NCI-H2029 (cell line): Measurements from ENCODE around the gene ALOXE3.
"Not testable (repeated sequence)": the region's sequence is repeated elsewhere in the genome, so short reads cannot be mapped to it uniquely, and the experiment has no call there.

Experiments used
- DNase-seq: peaks from one replicate; lab custom pipeline; 2025; lab: John Stamatoyannopoulos, UW

Gene ALOXE3

DNA sequence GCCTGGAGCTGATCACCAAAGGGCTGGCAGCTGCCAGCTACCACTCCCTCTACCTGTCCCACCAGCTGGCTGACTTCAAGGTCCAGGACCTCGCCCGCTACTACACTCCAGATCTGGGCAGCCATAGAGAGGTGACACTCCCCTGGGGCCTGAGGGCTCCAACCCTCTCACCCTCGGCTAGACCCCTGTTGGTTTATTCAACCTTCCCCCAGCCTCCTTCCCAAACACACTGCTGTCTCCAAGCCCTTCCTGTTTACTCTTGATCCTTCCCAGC is 48.8 kb downstream of the ALOXE3 start:
- no peak for DNase-seq

DNA sequence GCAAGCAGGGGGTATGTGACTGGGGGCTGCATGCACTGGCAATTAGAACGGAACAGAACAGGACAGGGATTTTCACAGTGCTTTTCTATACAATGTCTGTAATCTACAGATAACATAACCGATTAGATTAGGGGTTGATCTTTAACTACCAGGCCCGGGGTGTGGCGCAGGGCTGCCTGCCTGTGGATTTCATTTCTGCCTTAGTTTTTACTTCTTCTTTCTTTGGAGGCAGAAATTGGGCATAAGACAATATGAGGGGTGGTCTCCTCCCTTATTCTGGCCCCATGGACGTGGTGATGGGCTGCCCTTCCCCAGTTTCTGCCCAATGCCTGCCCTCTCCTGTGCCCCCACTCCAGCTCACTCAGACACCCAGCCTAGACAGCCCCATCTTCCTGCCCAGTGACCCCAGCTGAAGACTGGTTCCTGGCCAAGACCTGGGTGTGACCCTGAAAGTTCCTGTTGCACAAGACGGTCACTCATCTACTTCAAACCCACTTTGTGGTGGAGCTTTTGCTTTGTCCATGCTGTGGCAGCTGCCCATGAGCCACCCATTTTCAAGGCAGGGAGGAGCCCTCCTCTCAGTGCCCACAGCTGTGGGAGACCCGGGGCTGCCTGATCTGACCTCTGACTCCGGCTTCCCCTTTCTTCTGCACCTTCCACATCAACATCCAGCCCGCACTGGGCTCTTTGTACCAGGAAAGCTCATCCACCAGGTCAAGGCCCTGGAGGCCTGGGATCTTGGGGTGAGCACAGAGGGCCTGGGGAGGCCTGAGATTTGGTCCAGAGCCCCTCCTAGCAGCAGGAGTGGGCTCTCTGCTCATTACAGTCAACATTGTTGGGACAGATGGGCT is 49.4 kb downstream of the ALOXE3 start:
- DNase-seq = no peak

DNA sequence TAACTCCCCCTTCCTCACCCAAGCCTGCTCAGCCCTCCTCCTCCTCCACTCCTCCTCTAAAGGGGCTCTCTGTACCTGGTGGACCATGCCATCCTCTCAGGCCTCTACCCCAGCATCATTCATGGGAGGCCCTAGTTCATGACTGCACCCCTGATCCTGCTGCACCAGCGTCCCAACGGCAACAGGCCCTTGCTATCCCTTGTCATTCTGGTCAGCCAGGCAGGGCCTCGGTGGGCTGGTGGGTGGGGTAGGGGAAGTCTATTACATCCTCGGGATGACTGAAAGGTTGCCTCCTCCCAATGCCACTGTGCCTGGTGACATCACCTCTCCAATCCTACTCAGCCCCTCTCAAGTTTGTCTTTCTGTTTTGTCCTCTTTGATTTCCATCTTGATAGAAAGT is 50.5 kb downstream of the ALOXE3 start:
- no peak for DNase-seq

DNA sequence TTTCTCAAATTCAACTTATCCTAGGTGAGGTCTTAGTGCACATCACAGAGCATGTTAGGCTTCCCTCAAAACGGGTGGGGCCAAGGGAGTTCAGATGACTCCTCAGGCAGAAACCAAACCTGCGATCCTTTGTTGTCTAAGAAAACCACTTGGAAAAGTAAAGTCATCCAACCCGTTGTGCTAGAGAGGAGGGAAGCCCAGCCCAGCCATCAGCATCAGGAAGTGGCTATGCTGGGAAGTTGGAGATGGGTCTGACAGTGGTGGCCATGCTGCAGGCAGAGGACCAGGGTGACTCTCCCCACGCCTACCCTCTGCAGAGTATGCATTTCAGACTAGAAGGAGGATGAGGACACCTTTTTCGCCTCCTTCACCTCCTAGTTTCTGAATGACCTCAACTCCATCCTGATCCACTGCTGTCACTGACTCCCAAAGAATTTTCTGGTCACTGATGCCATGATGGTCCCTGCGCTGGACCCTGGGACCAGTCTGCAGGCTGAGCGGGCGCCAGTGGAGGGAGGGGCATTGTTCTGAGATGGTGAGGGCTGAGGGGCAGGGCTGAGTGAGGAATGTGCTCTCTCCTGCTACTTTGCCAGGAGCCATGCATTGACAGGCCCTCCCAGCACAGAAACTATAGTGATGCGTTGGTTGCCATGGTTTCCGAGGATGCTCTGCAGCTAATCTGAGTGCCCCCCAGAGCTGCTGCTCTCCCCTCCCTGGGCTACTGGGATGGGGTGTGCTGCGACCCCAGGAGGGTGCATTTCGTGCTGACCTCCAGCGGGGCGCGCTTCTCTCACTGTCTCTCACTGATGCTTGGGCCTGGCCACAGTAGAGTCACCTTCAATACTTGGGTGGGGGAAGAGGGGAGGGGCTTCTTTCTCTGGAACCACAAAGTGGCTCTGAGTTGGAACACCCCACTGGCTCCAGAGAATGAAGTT is 51.2 kb downstream of the ALOXE3 start:
- no peak for DNase-seq

DNA sequence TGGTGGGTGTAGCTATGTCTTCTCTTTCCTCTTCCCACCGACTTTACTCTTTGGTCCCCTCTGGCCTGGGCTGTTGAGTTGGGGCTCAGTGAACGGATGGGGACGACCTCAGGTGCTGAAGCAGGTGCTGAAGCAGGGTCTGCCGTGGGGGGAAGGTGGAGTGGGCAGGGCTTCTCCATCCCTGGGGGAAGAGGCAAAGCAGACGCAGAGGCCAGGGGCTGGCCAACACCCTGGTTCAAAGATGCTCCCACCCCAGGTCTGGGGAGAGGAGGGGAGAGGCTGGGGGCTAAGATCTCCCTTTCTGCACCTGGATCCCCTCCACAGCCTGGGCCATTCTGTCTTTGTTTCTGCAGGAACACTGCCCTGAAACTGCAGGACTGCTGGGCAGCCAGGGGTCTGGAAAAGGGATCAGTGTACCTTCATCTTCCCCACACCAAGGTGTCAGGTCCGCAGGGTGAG is 53.7 kb downstream of the ALOXE3 start:
- no peak for DNase-seq

DNA sequence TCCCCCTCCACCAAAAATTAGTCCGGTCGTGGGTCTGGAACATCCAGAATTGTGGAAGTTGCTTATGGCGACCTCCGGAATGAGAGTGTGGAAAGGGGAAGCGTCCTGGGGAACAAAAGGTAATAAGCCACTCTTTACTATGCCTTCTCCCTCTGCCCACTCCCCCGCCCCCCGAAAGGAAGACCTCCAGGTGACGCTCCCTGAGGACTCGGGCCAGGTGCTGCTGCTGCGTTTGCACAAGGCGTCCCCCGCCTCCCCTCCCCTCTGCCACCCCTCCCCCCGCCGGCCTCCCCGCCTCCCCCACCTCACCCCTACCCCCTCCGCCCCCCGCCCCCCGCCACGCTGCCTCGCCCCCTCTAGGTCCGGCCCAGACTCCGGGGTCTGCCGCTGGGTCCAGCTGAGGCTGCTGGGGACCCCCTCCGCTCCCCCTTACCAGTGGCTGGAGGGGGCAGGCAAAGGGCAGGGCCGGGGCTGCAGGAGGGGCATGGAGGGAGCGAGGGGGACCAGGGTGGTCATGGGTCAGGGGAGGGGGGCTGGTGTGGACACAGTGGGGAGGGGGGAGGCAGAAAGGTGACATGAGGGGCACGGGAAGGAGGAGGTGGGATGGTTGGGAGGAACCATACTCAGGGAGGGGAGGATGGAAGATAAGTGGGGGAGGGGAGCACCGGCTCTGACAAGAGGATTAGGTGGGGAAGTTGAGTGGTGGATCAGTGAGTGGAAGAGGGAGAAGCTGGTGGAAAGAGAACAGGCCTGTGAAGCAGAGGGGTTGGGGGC is 54.4 kb downstream of the ALOXE3 start:
- no peak for DNase-seq

DNA sequence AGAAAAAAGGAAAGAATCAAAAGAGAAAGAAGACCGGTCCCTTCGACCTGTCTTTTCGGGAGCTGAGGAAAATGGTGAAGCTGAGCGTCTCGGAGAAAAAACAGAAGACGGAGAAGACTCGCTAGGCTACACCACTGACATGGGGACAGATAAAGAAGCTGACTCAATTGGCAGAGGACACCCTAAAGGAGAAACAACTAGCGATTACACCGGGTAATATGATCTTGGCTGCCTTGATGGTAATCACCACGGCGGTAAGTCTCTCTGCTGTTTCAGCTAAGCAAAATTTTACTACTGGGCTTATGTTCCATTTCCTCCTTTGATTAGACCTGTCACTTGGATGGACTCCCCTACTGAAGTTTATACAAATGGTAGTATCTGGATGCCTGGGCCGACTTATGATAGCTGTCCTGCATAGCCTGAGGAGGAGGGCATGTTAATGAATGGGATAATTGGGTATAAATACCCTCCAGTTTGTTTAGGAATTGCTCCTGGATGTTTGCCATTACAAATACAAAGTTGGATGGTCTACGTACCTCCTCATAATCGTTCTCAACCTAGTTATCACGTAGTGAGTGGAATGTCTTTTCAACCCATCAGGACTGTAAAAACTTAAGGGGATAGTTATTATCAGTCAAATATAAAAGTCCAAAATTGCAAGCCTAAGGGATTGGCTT is 55.4 kb downstream of the ALOXE3 start:
- DNase-seq = no peak

DNA sequence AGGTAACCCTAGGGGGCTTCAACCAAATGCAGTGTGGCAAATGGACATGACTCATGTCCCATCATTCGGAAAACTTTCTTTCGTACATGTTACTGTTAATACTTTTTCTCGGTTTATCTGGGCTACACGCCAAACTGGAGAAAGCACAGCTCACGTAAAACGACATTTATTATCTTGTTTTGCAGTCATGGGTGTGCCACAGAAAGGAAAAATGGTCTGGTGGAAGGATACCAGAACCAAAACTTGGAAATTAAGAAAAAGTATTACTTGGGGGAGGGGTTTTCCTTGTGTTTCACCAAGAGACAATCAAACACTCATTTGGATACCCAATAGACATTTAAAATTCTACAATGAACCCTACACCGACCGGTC is 55.9 kb downstream of the ALOXE3 start:
- DNase-seq = no peak

DNA sequence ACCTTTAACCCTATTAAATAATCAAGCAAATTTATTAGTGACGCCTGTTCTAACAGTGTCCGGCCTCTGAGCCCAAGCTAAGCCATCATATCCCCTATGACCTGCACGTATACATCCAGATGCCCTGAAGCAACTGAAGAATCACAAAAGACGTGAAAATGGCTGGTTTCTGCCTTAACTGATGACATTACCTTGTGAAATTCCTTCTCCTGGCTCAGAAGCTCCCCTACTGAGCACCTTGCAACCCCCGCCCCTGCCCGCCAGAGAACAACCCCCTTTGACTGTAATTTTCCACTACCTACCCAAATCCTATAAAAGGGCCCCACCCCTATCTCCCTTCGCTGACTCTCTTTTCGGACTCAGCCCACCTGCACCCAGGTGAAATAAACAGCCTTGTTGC is 56.5 kb downstream of the ALOXE3 start:
- not testable (repeated sequence) for DNase-seq

DNA sequence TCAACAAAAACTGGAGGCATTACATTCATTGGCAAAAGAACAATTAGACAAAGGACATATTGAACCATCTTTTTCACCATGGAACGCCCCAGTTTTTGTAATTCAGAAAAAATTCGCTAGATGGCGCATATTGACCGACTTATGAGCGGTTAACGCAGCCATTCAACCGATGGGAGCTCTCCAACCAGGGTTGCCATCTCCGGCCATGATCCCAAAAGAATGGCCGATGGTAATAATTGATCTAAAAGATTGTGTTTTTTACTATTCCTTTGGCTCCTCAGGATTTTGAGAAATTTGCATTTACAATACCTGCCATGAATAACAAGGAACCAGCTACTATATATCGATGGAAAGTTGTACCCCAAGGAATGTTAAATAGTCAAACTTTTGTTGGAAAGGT is 58.0 kb downstream of the ALOXE3 start:
- peak; percentile 16 for DNase-seq

DNA sequence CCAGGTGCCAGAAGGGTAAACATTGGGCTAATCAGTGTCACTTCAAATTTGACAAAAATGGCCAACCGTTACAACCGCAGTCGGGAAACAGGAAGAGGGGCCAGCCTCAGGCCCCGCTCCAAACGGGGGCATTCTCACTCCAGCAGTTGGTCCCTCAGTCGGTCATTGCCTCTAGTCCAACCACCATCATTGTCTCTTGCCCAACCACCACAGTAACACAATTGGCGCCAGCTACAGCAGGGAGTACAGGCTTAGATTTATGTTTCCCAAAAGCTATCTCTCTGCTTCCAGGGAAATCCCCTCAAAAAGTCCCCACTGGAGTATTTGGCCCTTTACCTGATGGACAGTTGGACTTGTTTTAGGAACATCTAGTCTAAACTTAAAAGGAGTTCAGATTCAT is 59.2 kb downstream of the ALOXE3 start:
- DNase-seq = no peak

DNA sequence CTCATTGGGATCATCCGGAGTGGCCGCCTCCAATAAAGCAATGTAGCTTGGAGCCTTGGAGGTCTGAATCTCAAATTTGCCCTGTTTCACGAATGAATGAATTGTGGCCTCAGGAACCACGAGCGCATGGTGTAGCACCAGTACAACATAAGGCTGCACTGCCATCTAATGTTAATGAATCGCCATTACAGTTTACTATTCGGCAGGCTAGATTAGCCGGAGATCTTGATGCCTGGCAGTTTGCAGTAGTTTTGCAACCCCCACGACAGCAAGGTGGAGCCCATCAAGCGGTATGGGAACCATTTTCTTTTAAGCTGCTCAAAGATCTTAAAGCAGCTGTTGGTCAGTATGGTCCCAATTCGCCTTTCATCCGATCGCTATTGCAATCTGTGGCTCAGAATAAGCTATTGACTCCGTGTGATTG is 60.6 kb downstream of the ALOXE3 start:
- DNase-seq = peak; percentile 15

DNA sequence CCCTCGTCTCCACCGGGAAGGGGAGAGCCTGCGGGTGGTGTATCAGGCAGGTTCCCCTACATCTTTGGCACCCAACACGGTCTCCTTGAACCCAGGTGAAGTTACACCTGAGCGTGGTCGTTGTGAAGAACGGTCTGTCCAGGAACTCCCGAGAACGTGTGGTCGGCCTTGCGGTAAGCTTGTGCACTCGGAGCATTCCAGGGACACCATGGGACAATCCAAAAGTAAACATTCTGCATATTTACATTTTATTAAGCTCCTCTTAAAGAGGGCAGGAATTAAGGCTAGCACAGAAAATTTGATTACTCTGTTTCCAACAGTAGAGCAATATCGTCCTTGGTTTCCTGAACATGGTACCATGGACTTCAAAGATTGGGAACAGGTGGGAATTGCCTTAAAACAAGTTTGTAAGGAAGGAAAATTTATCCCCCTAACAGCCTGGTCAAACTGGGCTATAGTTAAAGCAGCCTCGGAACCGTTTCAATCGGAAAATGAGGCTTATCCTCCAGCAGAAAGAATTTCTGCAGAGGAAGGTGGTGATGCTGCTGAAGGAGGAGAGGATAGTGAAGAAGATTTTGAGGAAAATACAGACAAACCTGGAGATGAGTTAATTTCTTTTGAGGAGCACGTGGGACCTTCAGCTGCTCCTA is 61.2 kb downstream of the ALOXE3 start:
- no peak for DNase-seq

DNA sequence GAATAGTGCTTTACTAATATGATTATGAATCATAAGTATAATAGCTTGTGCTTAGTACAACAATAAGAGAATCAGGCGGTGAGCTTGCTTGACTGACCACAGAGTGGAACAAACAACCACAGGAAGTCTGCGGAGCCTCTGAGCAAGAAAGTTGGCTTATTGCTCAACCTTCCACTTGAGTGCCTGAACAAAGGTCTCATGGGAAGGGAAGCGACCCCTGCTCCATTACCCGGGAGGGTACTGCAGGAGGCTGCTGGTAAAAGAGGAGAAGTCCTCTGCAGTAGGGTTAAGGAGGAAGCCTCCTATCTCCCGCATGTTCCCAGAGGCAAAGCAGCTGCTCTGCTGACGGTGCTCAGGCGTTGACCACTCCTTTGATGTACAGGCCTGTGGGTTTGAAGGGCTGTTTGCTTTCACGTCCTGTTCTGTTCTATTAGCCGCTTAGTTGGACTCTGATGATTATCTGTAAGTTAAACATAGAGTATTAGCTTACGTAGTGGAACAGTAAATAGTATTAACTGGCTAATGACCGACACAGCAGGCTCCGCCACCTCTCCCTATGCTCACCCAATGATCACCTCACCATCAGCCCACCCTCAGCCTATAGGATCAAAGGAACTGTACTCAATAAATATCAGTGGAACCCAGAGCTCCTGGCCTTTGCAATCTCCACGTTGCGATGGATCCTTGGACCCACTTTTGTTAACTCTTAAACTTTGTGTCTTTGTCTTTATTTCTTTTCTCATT is 61.9 kb downstream of the ALOXE3 start:
- no peak for DNase-seq

DNA sequence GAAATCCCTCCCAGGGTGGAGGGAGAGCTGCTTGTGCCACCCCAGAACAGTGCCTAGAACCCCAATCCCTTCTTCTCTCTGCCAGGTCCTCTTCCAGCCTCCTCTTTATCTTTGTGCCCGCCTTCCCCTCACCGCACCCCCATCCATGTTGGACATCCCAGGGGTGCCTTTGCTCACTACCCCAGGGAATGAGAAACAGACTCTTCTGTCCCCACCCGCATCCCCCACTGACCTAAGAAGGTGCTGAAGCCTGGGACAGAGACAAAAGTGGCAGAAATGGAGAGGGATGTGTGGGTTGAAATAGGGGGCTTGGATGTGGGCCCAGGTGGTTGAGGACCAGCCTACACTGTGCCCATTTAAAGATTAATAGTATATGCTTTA is 62.5 kb downstream of the ALOXE3 start:
- DNase-seq = no peak

DNA sequence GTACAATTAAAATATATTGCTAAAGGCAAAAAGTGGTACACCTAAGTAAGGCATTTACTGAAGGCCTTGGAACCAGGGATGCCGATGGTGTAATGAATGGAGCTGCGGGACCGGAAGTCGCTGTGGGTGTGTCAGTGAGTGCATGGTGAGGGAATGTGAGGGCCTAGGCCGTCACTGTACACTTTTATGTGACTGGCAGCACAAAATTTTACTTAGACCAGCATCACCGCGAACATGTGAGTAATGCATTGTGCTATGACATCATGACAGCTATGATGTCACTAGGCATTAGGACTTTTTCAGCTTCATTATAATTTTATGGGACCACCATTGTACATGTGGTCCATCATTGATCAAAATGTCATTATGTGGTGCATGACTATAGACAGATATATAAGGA is 64.7 kb downstream of the ALOXE3 start:
- no peak for DNase-seq

DNA sequence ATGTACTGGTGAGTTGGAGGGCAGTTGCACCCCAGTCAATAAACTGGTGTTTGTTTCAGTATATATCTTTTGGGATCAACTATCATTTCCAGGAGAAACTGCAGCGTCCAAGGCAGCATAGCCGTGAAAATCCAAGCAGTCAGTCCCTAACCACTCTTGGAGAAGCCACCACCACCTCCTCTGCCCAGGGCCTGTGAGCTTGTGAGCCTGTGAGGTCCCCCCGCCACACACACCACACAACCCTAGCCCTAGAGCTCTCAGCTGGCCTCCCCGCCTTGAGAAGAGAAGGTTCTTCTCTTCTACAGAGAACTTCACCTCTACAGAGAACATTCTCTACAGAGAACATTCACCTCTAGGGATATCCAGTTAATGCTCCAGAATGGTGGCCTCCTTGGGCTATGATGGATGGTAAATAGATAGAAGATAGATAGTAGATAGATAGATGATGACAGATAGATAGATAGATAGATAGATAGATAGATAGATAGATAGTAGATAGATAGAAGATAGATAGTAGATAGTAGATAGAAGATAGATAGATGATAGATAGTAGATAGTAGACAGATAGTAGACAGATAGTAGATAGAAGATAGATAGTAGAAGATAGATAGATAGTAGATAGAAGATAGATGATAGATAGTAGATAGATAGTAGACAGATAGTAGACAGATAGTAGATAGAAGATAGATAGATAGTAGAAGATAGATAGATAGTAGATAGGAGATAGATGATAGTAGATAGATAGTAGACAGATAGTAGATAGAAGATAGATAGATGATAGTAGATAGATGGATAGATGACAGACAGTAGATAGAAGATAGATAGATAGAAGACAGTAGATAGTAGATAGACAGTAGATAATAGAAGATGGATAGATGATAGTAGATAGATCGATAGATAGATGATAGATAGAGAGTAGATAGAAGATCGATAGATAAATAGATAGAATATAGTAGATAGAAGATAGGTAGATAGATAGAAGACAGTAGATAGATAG is 65.8 kb downstream of the ALOXE3 start:
- no peak for DNase-seq

DNA sequence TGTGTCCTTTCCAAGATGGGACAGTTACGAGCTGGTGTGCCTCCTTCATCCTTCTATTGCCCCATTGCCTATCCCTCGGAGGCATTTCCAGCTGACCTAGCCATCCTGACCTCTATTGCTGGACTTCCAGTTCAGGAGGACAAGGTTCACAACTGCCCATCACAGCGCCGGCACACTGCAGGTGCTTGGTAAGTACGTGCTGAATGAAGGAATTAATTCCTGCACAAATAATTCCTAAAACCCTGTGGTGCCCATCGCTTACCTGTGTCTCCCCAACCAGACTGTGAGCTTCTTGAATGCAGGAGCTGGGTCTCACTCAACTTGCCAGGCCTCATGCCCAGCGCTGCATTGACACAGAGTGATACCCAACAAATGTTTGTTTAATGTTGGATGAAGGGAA is 66.5 kb downstream of the ALOXE3 start:
- no peak for DNase-seq

DNA sequence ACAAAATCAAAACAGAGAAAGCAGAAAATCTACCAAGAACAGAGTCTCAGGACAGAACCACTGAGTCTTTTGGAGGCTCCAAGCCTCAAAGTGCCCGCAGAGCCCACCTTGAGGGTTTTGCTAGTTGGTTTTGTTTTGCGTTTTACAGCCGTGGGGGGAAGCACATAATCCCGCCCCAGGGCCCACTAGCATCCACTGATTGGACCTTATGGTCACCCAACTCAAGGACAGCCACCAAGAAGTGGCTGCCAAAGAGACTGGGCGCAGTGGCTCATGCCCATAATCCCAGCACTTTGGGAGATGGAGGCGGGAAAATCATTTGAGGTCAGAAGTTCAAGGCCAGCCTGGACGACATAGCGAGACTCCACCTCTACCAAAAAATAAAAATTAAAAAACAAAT is 69.6 kb downstream of the ALOXE3 start:
- no peak for DNase-seq

DNA sequence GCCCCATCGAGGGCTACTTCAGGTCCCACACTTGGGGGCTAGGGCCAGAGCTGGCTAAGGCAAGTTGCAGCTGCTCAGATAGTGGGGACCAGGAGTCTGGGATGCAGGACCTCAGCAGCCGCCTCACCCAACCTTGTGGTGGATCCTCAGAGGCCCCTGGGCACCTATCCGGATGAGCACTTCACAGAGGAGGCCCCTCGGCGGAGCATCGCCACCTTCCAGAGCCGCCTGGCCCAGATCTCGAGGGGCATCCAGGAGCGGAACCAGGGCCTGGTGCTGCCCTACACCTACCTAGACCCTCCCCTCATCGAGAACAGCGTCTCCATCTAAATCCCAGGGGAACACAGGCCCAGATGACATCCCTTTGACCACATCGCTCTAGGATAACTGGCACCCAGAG is 70.1 kb downstream of the ALOXE3 start:
- no peak for DNase-seq
